Measurements from ENCODE around the gene MRPL27.

Gene MRPL27

DNA sequence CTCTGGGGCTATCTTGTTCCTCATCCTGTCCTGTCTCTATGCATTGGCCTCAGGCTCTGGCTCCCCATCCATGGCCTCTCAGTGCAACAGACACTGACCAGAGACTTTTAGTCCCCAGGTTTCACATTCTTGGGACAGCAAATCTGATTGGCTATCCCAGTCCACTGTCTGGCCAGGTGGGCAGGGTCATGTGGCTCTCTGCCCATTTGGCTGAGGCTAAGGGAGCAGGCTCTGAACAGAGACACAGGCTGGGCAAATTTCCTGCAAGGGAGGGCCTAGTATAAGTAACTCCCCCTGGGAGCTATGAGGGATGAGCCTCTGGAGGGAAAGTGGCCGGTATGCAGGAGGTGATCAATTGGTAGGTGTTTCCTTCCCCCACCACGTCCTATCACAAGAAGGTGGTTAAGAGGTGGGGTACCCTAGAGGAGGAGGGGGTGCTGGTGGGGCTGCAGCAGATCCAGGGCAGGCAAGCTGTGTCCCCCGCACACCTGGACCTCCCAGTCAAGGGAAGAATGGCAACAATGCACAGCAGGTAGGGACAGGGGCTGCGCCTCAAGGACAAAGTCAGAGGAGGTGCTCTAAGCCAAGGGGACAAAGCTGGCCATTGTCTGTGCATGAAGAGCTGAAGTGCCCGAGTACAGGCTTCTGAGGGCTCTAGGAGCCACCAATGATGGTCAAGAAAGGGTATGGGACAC, 13.8 kb downstream of the MRPL27 start:
- no peak for DNase-seq

DNA sequence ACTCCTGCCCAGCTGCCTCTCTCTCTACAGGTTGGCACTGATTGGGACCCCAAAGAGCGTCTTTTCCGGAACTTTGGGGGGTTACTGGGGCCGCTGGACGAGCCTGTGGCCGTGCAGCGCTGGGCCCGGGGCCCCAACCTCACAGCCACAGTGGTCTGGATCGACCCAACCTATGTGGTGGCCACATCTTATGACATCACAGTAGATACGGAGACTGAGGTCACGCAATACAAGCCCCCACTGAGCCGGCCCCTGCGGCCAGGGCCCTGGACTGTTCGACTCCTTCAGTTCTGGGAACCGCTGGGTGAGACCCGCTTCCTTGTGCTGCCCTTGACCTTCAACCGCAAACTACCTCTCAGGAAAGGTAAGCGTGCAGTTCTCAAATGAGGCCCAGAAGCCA, 14.8 kb downstream of the MRPL27 start:
- DNase-seq = no peak

DNA sequence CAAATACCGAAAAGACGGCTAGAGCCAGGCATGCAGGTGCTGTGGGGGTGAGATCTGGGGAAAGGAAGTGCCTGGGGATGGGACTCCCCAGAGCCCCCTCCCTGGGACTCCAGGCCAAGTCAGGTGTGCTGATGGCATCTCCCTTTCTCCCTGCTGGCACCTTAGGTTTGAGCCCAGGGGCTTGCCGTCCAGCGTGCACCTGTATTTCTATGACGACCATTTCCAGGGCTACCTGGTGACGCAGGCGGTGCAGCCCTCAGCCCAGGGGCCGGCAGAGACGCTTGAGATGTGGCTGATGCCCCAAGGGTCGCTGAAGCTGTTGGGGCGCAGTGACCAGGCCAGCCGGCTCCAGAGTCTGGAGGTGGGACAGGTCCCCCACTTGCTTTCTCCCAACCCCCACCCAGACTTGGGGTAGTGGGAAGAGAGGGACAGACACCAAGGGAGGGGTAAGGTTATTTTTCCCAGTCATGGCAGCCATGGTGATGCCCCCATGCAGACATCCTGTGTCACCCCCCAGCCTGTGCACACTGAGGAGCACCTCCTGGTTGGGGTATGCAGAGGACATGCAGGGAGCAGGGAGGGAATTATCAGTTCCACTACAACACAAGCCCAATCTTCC, 16.0 kb downstream of the MRPL27 start:
- no peak for DNase-seq

DNA sequence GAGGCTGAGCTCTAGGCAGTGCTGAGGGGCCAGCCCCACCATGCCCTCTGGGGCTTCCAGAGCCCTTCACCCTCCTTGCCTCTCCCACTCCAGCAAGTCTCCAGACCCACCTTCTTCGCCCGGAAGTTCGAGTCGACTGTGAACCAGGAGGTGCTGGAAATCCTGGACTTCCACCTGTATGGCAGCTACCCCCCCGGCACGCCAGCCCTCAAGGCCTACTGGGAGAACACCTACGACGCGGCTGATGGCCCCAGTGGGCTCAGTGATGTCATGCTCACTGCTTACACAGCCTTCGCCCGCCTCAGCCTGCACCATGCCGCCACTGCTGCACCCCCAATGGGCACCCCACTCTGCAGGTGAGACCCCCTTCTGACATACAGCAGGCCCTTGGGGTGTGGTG, 16.6 kb downstream of the MRPL27 start:
- DNase-seq = no peak

GRCh38 chr17:50355701-50356341, 17.2 kb downstream of the MRPL27 start:
- DNase-seq = no peak

DNA sequence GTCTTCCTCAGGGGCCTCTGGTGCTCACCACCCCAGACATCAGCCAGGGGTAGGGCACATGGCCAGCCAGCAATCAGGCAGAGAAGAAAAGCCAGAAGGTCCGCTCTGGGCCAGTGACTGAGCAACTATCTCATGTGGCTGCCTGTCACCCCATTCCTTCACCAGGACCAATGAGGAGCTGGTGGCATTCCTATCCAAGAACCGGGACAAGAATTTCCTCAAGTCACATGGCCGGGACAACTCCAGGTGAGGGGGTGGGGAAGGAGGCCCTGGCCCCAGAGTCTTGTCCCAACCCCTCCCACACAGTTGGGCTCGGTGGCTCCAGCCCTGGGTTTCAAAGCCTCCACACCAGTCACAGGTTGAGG, 17.7 kb downstream of the MRPL27 start:
- DNase-seq = no peak

DNA sequence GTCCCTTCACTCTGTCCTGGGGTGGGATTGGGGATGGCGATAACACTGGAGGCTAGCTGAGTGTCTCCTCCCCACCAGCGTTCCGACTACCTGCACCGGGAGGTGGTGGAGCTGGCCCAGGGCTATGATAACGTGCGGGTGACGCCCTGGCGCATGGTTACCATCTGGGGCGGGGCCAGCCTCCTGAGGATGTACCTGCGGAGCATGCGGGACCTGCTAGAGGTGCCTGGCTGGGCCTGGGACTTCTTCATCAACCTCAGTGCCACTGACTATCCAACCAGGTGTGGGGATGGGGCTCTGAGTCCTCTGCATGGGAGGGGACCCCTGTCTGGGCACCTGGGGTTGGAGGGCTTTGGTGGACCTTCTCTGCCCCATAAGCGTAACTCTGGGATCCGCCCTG, 18.2 kb downstream of the MRPL27 start:
- no peak for DNase-seq

DNA sequence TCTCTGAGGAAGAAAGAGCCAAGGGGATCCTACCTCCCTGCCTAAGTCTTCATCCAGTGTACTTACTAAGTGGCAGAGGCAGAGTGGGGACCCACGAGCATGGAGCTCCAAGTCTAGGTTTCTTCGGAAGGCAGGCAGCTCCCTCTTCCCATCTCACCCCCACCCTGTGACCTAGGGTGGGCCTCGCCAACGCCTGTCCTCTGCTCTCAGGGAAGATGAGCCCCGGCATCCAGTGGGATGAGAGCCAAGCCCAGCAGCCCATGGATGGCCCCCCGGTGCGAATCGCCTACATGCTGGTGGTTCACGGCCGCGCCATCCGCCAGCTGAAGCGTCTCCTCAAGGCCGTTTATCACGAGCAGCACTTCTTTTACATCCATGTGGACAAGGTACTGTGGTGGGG, 18.8 kb downstream of the MRPL27 start:
- no peak for DNase-seq

- DNase-seq = no peak
These were observed 19.3 kb downstream of the MRPL27 start for GRCh38 chr17:50353600-50354195.

GRCh38 chr17:50352693-50353599, 20.0 kb downstream of the MRPL27 start:
- DNase-seq = no peak

GRCh38 chr17:50352072-50352692, 20.8 kb downstream of the MRPL27 start:
- DNase-seq = no peak

- no peak for DNase-seq
These were observed 22.3 kb downstream of the MRPL27 start for GRCh38 chr17:50350733-50351132.

GRCh38 chr17:50349243-50349600, 23.8 kb downstream of the MRPL27 start:
- DNase-seq = no peak

DNA sequence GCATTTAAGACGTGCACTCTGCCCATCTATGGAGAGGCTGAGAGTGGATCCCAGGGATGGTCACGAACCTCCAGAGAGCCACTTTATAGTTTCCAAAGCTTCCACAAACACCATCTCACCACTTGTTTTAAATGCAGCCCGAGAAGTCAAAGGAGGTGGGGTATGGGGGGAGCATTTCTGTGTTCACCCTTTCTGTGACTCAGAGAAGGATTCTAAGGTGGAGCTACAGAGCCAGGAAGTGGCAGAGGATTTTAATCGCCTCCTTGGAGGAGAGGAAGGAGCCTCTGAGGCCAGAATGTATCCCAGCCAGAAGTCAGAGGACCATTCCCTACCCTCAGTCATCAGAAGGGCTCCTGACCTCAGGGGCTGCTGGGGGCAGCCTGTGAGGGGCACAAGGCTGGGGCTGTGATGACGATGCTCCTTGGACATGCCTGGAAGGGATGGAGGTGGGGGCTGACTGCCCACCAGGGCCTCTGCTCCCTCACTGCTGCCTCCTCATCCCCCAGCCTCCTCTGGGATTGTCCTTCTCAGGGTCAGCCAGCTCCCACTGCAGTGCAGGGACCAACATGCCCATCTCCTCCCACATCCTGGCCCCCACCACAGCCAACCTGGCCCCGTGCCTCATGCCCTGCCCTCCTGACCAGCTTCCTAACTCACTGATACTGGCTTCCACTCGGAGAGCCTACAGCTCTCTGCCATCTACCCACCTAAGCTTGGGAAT, 24.3 kb downstream of the MRPL27 start:
- no peak for DNase-seq

- DNase-seq = no peak
These were observed 25.1 kb downstream of the MRPL27 start for GRCh38 chr17:50347894-50348291.

- DNase-seq = no peak
These were observed 25.7 kb downstream of the MRPL27 start for GRCh38 chr17:50347117-50347893.

DNA sequence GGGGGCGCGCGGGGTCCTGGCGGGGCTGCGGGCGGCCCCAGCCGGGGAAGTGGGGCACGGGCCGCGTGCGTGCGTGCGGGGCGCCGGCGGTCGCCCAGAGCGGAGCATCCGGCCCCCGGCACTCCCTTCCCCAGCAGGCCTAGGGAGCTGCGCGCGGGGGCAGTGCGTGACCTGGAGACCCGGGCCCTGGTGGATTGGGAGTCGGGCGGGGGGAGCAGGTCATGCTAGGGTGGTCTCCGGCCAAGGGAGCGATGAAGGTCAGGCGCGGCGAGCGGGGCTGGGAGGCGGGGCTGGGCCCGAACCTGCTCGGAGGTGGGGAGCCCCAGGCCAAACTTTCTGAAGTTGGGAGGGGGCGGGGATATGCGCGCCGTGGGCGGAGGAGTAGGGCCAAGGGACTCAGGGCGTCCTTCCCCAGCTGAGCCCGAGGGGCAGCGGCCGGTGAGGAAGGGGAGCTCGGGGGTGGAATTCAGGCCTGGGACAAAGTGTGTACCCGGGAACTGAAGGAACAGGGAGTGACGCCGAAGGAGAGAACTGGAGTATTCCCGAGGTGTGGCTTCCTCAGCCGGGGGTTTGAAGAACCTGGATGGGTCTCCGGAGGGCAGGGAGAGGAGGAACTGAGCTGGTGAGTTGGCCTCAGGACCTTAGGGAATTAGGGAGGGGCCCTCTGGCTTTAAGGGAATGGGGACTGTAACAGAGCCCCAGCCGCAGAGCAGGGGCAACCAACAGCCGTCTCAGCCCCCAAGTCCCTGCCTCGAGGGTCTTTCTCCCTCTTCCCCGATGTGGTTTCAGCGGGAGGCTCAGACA, 26.5 kb downstream of the MRPL27 start:
- DNase-seq = no peak

GRCh38 chr17:50345432-50346312, 27.3 kb downstream of the MRPL27 start, which contains the start of gene XYLT2:
TSS of gene XYLT2 (plus strand) at chr17:50346126. CDS start at chr17:50346141, 15 bp downstream.
- peak; percentile 23 for DNase-seq

All from NCI-H2081 treated with DMSO at 0.1 percent for 48 hours (cell line).